SIG-M5 (cell line): ENCODE results near the gene UBD.

Experiments used
- DNase-seq: peaks from one replicate; lab custom pipeline; 2025; lab: John Stamatoyannopoulos, UW

The UBD gene

DNA sequence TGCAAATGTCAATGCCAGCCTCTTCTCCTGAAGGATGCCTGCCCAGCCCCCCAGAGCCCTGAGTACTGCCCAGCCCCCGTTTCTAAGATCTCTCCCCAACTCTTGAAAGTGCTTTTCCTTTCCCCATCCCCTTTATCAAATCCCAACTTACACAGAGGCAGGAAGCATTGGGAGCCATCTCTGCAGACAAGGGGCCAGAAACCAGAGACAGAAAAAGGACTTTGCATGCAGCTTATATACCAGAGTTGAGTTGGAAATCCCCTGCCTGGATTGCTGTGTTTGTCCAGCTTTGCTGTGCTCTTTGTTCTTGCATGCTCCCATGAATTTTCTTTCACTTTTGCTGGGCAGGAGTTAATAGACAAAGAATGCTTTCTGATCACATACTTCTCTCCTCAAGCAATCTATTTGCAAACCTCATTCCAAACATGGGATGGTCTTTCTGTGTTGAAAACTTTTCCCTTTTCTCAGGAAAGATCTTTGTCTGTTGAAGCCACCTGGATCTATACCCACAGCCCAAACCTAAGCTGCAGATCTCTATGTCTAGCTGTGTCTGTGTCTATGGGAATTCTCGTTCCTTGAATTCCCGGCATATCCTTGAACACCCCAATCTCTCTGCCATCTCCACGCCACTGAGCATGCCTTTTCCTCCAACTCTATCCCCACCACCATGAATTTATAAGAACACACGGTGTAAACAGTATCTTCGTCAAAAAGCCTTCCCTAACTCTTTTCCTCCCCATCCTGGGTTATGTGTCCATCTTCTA is at the start of gene UBD:
Gene UBD, minus strand, starts transcription at position 209 of the 764 bp plus-strand sequence. Its CDS starts 31 bp downstream, at position 178.
- no peak for DNase-seq

DNA sequence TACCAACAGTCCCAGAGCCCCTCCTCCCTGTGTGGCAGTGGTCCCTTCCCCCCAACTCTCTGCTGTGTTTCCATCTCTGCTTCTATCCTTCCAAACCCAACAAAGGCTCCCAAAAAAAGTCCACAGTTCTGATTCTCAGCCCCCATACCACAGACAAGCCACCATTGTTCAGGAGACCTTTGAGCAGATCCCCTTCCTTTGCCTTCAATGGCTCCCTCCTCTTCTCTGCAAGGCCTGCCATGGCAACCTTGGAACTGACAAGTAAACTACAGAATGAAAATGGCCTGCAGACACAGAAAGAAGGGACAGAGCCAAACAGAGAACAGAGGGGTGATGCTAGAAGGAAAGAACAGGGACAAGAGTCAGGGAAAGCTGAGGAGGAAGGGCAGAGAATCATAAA is 48.6 kb upstream of the UBD start:
- no peak for DNase-seq

GRCh38 chr6:29603930-29604329 is 44.4 kb upstream of the UBD start:
- no peak for DNase-seq

DNA sequence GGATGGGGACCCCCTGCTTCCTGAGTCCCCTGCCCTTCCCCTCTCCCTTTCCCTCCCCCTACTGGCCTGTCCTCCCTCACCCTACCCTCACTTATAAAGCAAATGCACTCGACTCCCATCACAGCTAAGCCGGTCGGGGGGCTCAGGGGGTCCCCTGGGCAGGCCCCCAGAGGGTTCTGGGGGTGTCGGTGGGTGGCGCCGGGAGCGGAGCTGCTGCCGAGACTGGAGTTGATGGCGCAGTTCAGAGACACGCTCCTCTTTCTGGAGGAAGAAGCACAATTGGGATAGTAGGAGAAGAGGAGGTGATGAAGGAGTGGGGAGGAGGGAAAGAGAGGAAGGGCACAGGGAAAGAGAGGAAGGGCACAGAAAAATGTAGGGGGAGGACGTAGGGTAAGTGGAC is 43.9 kb upstream of the UBD start:
- no peak for DNase-seq

DNA sequence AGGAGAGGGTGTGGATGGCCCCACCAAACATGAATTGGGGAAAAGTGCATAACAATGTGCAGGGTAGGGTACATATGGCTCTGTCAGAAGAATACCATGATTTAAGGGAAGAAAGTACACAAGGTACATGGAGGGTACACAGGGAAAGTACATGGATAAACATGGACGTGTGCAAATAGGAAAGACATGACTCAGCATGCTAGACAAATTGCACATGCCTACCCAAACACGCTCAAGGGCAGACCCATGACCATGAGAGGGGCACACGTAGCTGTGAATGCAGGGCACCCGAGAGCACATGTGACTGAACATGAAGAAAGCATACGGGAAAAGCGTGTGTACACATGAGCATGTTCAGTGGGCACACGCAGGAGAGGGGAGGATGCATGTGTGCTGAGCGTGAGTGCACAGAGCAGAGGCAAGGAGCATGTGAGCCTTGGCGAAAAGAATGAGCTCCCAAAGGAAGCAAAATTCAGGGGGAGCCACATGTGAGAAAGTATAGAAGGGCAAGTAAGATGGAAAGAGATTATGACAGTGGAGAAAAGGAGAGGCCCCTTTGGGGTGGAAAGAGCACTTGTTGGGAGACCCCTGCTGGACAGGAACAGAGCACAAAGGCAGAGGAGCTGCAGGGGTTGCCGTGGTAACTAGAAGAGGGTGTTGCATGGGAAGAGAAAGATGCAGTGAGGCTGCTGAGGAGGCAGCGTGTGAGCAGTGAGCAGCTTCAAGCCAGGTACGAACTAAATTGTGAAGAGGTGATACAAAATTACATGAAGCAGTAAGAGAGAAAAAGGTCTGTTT is 43.2 kb upstream of the UBD start:
- no peak for DNase-seq

- no peak for DNase-seq
Measured at GRCh38 chr6:29598172-29598747, 38.7 kb upstream of the UBD start.

DNA sequence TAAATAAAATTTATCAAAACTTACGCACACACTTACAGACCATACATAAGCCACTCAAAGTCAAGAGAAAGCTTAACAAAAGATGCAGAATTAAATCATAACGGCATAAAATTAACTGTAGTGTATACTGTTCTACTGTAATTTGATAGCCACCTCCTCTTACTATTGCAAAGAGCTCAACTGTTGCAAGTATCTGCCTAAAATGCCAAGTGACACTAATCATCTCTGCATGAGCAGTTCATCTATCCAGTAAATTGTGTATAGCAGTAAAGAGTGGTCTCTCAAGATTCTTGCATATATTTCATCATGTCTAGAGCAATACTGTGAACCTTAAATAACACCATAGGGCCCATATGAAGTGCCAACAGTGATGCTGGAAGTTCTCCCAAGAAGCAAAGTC is 37.7 kb upstream of the UBD start:
- no peak for DNase-seq

DNA sequence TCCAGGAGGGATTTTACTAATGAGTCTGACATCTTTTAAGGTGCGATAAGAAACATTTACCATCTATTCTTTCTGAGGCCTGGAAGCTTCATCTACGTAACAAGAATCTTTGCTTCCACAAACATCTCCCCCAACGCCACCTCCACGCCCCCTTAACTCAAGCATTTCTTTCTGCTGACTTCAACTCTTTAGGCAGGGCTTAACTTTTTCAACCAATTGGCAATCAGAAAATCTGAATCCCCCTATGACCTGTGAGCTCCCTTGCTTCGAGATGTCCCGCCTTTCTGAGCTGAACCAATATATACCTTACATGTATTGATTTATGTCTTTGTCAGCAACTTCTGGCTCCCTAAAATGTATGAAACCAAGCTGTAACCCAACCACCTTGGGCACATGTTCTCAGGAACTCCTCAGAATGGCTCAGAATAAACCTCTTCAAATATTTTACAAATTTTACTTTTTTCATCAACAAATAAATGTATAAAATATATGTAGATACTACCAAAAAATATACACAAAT is 36.9 kb upstream of the UBD start:
- DNase-seq, result no peak

- no peak for DNase-seq
Measured at GRCh38 chr6:29593199-29593855, 33.8 kb upstream of the UBD start.

GRCh38 chr6:29591677-29592076 is 32.1 kb upstream of the UBD start:
- DNase-seq, result no peak

- no peak for DNase-seq
Measured at GRCh38 chr6:29590218-29590808, 30.8 kb upstream of the UBD start.

- no peak for DNase-seq
Measured at GRCh38 chr6:29589423-29590048, 30.0 kb upstream of the UBD start.

DNA sequence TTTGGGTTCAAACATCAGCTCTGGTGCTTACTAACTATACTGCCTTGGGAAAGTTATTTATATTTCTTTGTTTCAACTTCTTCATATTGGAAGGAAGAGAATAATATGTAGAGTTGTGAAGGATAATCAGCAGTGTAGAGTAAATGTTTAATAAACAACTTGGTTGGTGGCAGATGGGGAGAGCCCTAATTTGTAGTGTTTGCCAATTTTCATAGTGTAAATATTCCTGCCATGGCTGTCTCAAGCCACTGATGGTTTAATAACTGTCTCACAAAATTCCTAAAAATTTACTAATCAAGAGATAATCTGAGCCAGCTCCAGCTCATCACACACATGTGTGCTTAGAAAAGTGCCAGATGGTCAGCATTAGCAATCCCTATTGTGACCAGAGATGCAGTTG is 25.3 kb upstream of the UBD start, which contains the start of gene OR2H2:
Gene OR2H2, plus strand, starts transcription at position 301 of the 400 bp plus-strand sequence. CDS start 2,824 bp downstream, outside the sequence.
- DNase-seq, result no peak

- no peak for DNase-seq
Measured at GRCh38 chr6:29577544-29577943, 18.0 kb upstream of the UBD start.

- no peak for DNase-seq
Measured at GRCh38 chr6:29576056-29576455, 16.5 kb upstream of the UBD start.

GRCh38 chr6:29567991-29568390 is 8.5 kb upstream of the UBD start:
- no peak for DNase-seq

- DNase-seq, result no peak
Measured at GRCh38 chr6:29567541-29567940, 8.0 kb upstream of the UBD start.

- no peak for DNase-seq
Measured at GRCh38 chr6:29566856-29567255, 7.3 kb upstream of the UBD start.

GRCh38 chr6:29564875-29565274 is 5.3 kb upstream of the UBD start:
- DNase-seq, result no peak

GRCh38 chr6:29563435-29563965 is 4.0 kb upstream of the UBD start:
- no peak for DNase-seq

GRCh38 chr6:29561606-29562181 is 2.2 kb upstream of the UBD start:
- no peak for DNase-seq
